ENCODE measurements around the gene HMGB2.
A peak's percentile ranks its signal among the peaks of the same experiment; 100 is the strongest.

The HMGB2 gene

GRCh38 chr4:173332963-173333657 is 1.0 kb downstream of the HMGB2 start:
- Histone ChIP-seq H3K4me3 (replicated peaks; ENCODE audit: insufficient read depth, low read length) (peak overlapping the region; percentile 80), H3K27me3 (ENCODE audit: insufficient read depth, poor library complexity, severe bottlenecking) (no peaks in the 10 kb centered on the region), H3K27ac (replicated peaks) (peak overlapping the region; percentile 99)
- DNase-seq (ENCODE audit: low read depth in 1 of 2, low spot score in 1 of 2): no peak
- TF ChIP-seq SPI1 (IDR thresholded peaks at IDR 0.05; ENCODE audit: borderline replicate concordance, low read depth) (no peak; the same call in 1 of the 2 replicates), POLR2AphosphoS5 (IDR thresholded peaks at IDR 0.05; ENCODE audit: low read depth) (no peak; the same call in 1 of the 2 replicates), GABPA (IDR thresholded peaks at IDR 0.05; ENCODE audit: low read depth) (no peak)
- TF ChIP-seq, protein P1, sequence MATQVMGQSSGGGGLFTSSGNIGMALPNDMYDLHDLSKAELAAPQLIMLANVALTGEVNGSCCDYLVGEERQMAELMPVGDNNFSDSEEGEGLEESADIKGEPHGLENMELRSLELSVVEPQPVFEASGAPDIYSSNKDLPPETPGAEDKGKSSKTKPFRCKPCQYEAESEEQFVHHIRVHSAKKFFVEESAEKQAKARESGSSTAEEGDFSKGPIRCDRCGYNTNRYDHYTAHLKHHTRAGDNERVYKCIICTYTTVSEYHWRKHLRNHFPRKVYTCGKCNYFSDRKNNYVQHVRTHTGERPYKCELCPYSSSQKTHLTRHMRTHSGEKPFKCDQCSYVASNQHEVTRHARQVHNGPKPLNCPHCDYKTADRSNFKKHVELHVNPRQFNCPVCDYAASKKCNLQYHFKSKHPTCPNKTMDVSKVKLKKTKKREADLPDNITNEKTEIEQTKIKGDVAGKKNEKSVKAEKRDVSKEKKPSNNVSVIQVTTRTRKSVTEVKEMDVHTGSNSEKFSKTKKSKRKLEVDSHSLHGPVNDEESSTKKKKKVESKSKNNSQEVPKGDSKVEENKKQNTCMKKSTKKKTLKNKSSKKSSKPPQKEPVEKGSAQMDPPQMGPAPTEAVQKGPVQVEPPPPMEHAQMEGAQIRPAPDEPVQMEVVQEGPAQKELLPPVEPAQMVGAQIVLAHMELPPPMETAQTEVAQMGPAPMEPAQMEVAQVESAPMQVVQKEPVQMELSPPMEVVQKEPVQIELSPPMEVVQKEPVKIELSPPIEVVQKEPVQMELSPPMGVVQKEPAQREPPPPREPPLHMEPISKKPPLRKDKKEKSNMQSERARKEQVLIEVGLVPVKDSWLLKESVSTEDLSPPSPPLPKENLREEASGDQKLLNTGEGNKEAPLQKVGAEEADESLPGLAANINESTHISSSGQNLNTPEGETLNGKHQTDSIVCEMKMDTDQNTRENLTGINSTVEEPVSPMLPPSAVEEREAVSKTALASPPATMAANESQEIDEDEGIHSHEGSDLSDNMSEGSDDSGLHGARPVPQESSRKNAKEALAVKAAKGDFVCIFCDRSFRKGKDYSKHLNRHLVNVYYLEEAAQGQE (IDR thresholded peaks at IDR 0.05; ENCODE audit: insufficient replicate concordance, low read depth): no peak
- TF ChIP-seq, protein P2, sequence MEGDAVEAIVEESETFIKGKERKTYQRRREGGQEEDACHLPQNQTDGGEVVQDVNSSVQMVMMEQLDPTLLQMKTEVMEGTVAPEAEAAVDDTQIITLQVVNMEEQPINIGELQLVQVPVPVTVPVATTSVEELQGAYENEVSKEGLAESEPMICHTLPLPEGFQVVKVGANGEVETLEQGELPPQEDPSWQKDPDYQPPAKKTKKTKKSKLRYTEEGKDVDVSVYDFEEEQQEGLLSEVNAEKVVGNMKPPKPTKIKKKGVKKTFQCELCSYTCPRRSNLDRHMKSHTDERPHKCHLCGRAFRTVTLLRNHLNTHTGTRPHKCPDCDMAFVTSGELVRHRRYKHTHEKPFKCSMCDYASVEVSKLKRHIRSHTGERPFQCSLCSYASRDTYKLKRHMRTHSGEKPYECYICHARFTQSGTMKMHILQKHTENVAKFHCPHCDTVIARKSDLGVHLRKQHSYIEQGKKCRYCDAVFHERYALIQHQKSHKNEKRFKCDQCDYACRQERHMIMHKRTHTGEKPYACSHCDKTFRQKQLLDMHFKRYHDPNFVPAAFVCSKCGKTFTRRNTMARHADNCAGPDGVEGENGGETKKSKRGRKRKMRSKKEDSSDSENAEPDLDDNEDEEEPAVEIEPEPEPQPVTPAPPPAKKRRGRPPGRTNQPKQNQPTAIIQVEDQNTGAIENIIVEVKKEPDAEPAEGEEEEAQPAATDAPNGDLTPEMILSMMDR (IDR thresholded peaks at IDR 0.05; ENCODE audit: insufficient read depth, low read length): no peak

DNA sequence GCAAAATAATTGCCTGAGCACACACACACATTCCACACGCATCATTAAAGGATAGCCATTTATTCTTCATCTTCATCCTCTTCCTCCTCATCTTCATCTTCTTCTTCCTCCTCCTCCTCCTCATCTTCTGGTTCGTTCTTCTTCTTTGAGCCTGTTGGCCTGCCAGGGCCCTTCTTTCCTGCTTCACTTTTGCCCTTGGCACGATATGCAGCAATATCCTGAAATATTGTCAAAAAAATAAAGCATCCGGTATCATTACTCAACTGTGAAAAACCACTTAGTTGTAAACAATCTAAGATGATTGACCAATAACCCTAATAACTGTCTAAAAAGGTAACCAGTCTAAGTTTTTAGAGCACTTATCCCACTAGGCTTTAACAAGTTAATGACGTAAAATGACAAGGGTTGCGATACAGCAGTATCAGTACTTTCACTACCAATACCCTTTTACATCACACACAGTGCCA is 2.1 kb downstream of the HMGB2 start:
- TF ChIP-seq POLR2AphosphoS5 (IDR thresholded peaks at IDR 0.05; ENCODE audit: low read depth): no peak
- TF ChIP-seq, protein P2 (IDR thresholded peaks at IDR 0.05; ENCODE audit: insufficient read depth, low read length): no peak
- TF ChIP-seq, protein P1 (IDR thresholded peaks at IDR 0.05; ENCODE audit: insufficient replicate concordance, low read depth): no peak
- TF ChIP-seq GABPA (IDR thresholded peaks at IDR 0.05; ENCODE audit: low read depth): no peak
- no peak for TF ChIP-seq SPI1 (IDR thresholded peaks at IDR 0.05; ENCODE audit: borderline replicate concordance, low read depth)
- H3K27me3 ChIP-seq (ENCODE audit: insufficient read depth, poor library complexity, severe bottlenecking): no peaks in the 10 kb centered on the region
- H3K4me3 ChIP-seq (replicated peaks; ENCODE audit: insufficient read depth, low read length): peak overlapping the region; percentile 80
- peak overlapping the region; percentile 99 for H3K27ac ChIP-seq (replicated peaks)
- DNase-seq (ENCODE audit: low read depth in 1 of 2, low spot score in 1 of 2): peak; percentile 59 to 61

- no peaks in the 10 kb centered on the region for H3K27me3 ChIP-seq (ENCODE audit: insufficient read depth, poor library complexity, severe bottlenecking)
- H3K27ac ChIP-seq (replicated peaks): peak overlapping the region; percentile 9
- TF ChIP-seq SPI1 (IDR thresholded peaks at IDR 0.05; ENCODE audit: borderline replicate concordance, low read depth): no peak
- no peak for TF ChIP-seq GABPA (IDR thresholded peaks at IDR 0.05; ENCODE audit: low read depth)
- TF ChIP-seq, protein P2 (IDR thresholded peaks at IDR 0.05; ENCODE audit: insufficient read depth, low read length): no peak
- no peak for TF ChIP-seq POLR2AphosphoS5 (IDR thresholded peaks at IDR 0.05; ENCODE audit: low read depth)
- no peak overlapping the region for H3K4me3 ChIP-seq (replicated peaks; ENCODE audit: insufficient read depth, low read length)
- DNase-seq (ENCODE audit: low read depth in 1 of 2, low spot score in 1 of 2): no peak
Observed at GRCh38 chr4:173330590-173330989, 3.6 kb downstream of the HMGB2 start.
